Upper lobe of left lung (tissue), 6 donors: ENCODE data around the gene PCSK6. TPM values are rescaled to one million over a fixed set of nuclear protein-coding genes. Genes with fewer than 3 reads are reported as not detected.

ENCODE experiments used
- ATAC-seq, 2 donors: fragments of 200-7000 bp; cut with Tn5 transposase; one replicate each; pipeline ENCODE4 v1.9.1; 2022; ENCODE audit warnings: mild to moderate bottlenecking in 2 of 2, moderate library complexity in 2 of 2; ENCODE audit not compliant: low FRiP score in 2 of 2
- DNase-seq, 2 donors: peaks; one replicate each; pipeline ENCODE4 v3.0.0-alpha.2; 2019 to 2020
- H3K27ac ChIP-seq, 4 donors: fragments of 200-600 bp; sonication (generic); one replicate each; pipeline ENCODE4 v1.5.1; 2016 to 2019
- H3K27me3 ChIP-seq, 4 donors: fragments of 200-600 bp; sonication (generic); one replicate each; pipeline ENCODE4 v1.5.1; 2017 to 2019
- H3K36me3 ChIP-seq, 4 donors: fragments of 200-600 bp; sonication (generic); one replicate each; pipeline ENCODE4 v1.5.1; 2016 to 2019
- H3K4me1 ChIP-seq, 4 donors: fragments of 200-600 bp; sonication (generic); one replicate each; pipeline ENCODE4 v1.5.1; 2018 to 2019
- H3K4me3 ChIP-seq, 4 donors: fragments of 200-600 bp; sonication (generic); one replicate each; pipeline ENCODE4 v1.5.1; 2017 to 2019; ENCODE audit warnings: mild to moderate bottlenecking in 2 of 4, moderate library complexity in 1 of 4
- H3K9me3 ChIP-seq, 4 donors: fragments of 200-600 bp; sonication (generic); one replicate each; pipeline ENCODE4 v1.5.1; 2018 to 2019
- EP300 ChIP-seq, 4 donors: sonication (generic); formaldehyde crosslinking; IDR thresholded peaks; one replicate each; pipeline ENCODE4 v1.5.1; 2017; ENCODE audit warnings: antibody characterized with exemption in 4 of 4, control low read depth in 2 of 4
- POLR2A ChIP-seq, 4 donors: fragments of 450-650 bp; IDR thresholded peaks; one replicate each; pipeline ENCODE4 v1.5.1; 2016 to 2017; ENCODE audit warnings: antibody characterized with exemption in 4 of 4, mild to moderate bottlenecking in 2 of 4
- POLR2AphosphoS5 ChIP-seq, 2 donors: sonication (generic); formaldehyde crosslinking; IDR thresholded peaks; one replicate each; pipeline ENCODE4 v1.5.1; 2017; ENCODE audit warnings: antibody characterized with exemption in 2 of 2
- WGBS, 2 donors: methylation state at CpG; one replicate each; pipeline ENCODE4 v1.1.5; 2017 to 2018; 5-methylcytosine and 5-hydroxymethylcytosine counted together
- total RNA-seq, 6 donors: library from RNA; depleted of rRNA in 4 of 6; stranded (reverse); fragments of >200 nt in 4 of 6; gene quantifications; one replicate each; pipeline versions ENCODE4 v1.1.0 to v1.2.1, GENCODE V29; 2016 to 2021
- TF ChIP-seq, protein P1 (sequence below), 6 experiments: fragments of 450-650 bp in 4 of 6; fragments of 200-600 bp in 2 of 6; sonication (generic) in 2 of 6; IDR thresholded peaks; one replicate each; pipeline ENCODE4 v1.5.1; 2016 to 2019; ENCODE audit warnings: antibody characterized with exemption in 6 of 6
- donor health status: DM: no; HTN: no; CAD: no; lungs with moderate emphysema.
- donor health status: DM: no; HTN: yes; CAD: no; lungs with severe emphysema.

The PCSK6 gene
- total RNA-seq, 6 donors from 2014 or later: 3.1 to 24.4 (median 5.5) TPM

DNA sequence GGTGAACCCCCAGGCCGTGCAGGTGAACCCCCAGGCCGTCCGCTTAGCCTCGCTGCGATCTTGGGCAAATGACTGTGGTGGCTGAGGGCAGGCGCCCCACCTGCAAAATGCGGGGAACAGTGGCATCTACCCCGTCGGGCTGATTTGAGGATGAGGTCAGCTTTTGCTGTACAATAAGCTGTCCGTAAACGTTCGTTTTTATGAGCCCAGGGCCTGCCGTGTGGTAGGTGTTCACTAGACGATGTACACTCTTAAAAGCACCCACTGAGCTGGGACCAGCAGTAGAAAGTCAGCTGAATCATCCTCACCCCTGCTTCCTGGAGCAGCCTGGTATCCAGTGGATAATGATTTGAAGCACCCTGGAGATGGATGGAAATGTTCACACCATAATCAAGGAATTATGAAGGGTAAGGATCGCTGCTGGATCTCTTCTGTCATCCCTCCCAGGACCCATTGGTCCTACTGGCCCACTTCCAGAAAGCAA, 943 bp upstream of the PCSK6 start:
- peaks cover 0 to 21% (median 5%) of the 10 kb centered on the region in 4 donors for H3K4me1 ChIP-seq
- no peak for TF ChIP-seq POLR2A (IDR thresholded peaks at IDR 0.05)
- TF ChIP-seq POLR2AphosphoS5 (IDR thresholded peaks at IDR 0.05): no peak
- TF ChIP-seq, protein P1, sequence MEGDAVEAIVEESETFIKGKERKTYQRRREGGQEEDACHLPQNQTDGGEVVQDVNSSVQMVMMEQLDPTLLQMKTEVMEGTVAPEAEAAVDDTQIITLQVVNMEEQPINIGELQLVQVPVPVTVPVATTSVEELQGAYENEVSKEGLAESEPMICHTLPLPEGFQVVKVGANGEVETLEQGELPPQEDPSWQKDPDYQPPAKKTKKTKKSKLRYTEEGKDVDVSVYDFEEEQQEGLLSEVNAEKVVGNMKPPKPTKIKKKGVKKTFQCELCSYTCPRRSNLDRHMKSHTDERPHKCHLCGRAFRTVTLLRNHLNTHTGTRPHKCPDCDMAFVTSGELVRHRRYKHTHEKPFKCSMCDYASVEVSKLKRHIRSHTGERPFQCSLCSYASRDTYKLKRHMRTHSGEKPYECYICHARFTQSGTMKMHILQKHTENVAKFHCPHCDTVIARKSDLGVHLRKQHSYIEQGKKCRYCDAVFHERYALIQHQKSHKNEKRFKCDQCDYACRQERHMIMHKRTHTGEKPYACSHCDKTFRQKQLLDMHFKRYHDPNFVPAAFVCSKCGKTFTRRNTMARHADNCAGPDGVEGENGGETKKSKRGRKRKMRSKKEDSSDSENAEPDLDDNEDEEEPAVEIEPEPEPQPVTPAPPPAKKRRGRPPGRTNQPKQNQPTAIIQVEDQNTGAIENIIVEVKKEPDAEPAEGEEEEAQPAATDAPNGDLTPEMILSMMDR (IDR thresholded peaks at IDR 0.05): no peak
- no peak for TF ChIP-seq EP300 (IDR thresholded peaks at IDR 0.05)
- no peaks in the 10 kb centered on the region for H3K9me3 ChIP-seq
- H3K4me3 ChIP-seq: no peak overlapping the region
- H3K36me3 ChIP-seq: no peaks in the 10 kb centered on the region
- 87 to 93% methylated on average over 6 to 11 of the region's 15 CpGs for WGBS, 2 donors
- H3K27ac ChIP-seq: no peak overlapping the region
- no peak for ATAC-seq
- H3K27me3 ChIP-seq: peaks cover 0 to 12% (median 3%) of the 10 kb centered on the region in 4 donors
- no peak for DNase-seq

DNA sequence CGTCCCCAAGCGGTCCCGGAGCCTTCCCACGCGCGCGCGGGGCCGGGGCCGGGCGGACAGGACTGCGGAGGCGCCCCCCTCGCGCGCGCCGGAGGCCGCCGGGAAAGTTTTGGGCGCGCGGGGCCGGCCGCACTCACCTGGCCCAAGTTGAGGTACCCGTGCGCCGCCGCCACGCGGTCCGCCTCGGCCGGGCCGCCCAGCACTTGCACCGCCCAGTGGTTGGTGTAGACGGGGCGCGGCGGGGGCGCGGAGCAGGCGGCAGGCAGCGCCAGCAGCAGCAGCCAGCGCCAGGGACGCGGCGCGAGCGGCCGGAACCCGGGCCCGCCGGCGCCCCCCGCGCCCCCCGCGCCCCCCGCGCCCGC, 289 bp downstream of the PCSK6 start:
- H3K27me3 ChIP-seq: peaks cover 0 to 12% (median 3%) of the 10 kb centered on the region in 4 donors
- ATAC-seq: peak in 1 of 2 donors; percentile 50
- no peak overlapping the region for H3K27ac ChIP-seq
- WGBS, 2 donors: 2% methylated on average over 26 of the region's 62 CpGs; no CpG with 5 or more reads in 1 of the 2 donors
- peak overlapping the region in 3 of 4 donors; percentile 40 to 49 (median 43) for H3K4me3 ChIP-seq
- TF ChIP-seq, protein P1 (IDR thresholded peaks at IDR 0.05): peak in 3 of 6 experiments; percentile 15 to 49 (median 23)
- TF ChIP-seq POLR2AphosphoS5 (IDR thresholded peaks at IDR 0.05): no peak
- peak; percentile 46 to 92 for DNase-seq
- peaks cover 0 to 21% (median 5%) of the 10 kb centered on the region in 4 donors for H3K4me1 ChIP-seq
- H3K9me3 ChIP-seq: no peaks in the 10 kb centered on the region
- H3K36me3 ChIP-seq: no peaks in the 10 kb centered on the region

DNA sequence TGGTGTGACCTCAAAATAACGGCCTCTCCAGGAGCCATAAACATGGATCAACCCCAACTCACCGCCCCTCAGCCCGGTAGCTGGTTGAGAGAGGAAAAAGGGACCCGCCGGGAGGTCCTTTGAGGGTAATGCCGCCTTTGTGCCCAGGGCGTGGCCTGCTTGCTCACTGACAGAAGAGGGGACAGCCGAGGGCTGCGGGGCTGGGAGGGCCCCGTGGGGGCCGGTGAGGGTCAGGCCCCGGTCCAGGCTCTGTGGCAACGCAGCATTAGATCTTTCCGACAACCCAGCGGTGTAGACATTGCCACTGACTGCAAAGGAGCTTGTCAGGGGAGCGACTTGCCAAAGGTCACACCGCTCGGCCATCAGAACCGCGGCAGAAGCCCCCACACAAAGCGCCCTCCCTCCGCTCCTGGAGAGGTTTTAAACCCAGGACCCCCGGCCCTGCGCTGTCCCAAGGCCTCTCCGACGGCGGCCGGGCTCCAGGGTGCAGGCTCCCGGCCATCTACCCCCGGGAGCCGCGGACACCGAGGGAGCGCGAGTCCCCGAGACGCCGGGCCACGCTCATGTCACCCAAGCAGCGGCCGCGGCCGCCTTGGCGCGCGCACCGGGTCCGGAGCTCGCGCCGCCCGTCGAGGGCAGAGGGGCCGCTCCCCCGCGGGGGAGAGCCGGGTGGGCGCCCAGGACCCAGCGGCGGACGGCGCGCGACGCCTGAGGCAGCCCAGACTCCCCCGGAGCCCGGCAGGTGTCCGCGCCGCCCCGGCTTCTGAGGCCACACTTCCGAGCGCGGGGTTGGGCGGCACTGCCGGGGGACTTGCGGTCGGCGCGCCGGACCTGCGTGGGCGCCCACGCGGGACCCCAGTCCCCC, 975 bp downstream of the PCSK6 start:
- DNase-seq: peak in 1 of 2 donors; percentile 84
- H3K27ac ChIP-seq: peak overlapping the region in 1 of 4 donors; percentile 19
- H3K36me3 ChIP-seq: no peaks in the 10 kb centered on the region
- H3K4me3 ChIP-seq: peak overlapping the region in 3 of 4 donors; percentile 40 to 49 (median 43)
- peaks cover 0 to 21% (median 5%) of the 10 kb centered on the region in 4 donors for H3K4me1 ChIP-seq
- TF ChIP-seq POLR2A (IDR thresholded peaks at IDR 0.05) (no peak), POLR2AphosphoS5 (IDR thresholded peaks at IDR 0.05) (no peak), EP300 (IDR thresholded peaks at IDR 0.05) (no peak)
- TF ChIP-seq, protein P1 (IDR thresholded peaks at IDR 0.05): no peak
- H3K9me3 ChIP-seq: no peaks in the 10 kb centered on the region
- peaks cover 0 to 12% (median 3%) of the 10 kb centered on the region in 4 donors for H3K27me3 ChIP-seq
- WGBS, 2 donors: 29% methylated on average over 7 to 21 of the region's 85 CpGs
- peak in 1 of 2 donors; percentile 12 for ATAC-seq

DNA sequence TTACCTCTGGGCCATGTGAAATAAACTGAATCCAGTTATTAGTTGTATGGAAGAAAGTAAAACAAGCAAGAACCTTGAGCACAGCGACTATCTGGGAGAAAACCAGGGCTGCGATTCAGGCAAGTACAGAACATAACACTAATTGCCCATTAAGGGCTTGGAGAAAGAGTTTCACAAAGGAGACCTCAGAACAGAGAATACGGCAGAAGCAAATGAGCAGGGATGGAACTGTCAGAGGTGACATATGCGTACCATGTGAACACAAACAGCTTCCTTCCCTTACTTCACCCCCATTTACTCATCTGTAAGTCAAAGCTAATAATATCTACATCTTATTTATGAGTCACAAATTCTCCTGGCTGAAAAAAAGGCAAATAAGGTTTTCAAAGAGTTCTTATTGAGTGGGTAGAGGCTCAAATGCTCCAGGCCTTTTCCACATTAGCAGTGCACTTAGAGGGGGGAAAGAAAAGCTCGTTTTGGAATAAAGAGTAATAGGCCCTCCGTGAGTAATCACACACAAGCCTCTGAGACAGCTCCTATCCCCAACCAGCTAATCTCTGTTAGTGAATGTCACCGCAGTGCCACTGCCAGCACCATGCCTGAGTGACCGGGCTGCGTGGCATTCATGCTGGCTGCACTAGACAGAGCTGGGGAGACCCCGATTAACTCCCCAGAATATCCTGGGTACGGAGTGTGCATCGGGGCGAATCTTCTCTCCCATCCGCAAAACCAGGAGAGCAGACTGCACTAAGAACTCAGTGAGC, 2.6 kb downstream of the PCSK6 start:
- no peaks in the 10 kb centered on the region for H3K36me3 ChIP-seq
- no peaks in the 10 kb centered on the region for H3K9me3 ChIP-seq
- ATAC-seq (no peak), DNase-seq (no peak)
- 93 to 95% methylated on average over 14 of the region's 14 CpGs for WGBS, 2 donors
- H3K27me3 ChIP-seq: peaks cover 0 to 12% (median 3%) of the 10 kb centered on the region in 4 donors
- TF ChIP-seq POLR2A (IDR thresholded peaks at IDR 0.05): no peak
- TF ChIP-seq POLR2AphosphoS5 (IDR thresholded peaks at IDR 0.05): no peak
- TF ChIP-seq, protein P1 (IDR thresholded peaks at IDR 0.05): no peak
- no peak for TF ChIP-seq EP300 (IDR thresholded peaks at IDR 0.05)
- H3K27ac ChIP-seq: no peak overlapping the region
- H3K4me3 ChIP-seq: no peak overlapping the region
- H3K4me1 ChIP-seq: peaks cover 0 to 21% (median 5%) of the 10 kb centered on the region in 4 donors
